ENCODE data around the gene ETV3L.

ETV3L gene

DNA sequence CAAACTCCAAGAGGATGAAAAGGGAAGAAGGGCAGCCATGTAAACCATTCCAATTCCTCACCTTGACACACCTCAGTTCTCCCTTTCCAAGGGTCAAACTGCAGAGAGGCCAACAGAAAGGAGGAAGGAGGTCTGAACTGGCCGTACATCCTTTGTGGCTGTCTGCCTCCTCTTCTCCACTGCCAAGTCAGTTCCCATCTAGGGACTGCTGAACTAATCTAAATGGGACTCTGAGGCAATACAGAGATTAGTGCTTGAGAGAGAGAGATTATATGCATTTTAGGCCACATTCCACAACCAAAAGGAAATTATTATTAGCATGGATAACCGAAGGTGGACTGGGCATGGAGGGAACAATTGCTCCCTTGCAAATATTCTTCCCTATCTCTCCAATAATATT, 56.8 kb downstream of the ETV3L start:
- DNase-seq: no peak
- in situ Hi-C loops (cut with MboI; ENCODE audit: low pct_unique_long_range_greater_than_20kb, low sequenced_read_pairs): no loop called here

Measured in KBM-7 (cell line).